ENCODE results near the gene ARID1B. TPM values are rescaled to one million over a fixed set of nuclear protein-coding genes. Genes with fewer than 3 reads are reported as not detected.

The ARID1B gene
- total RNA-seq, 1 donor from 2014 or later: 66.3 TPM

DNA sequence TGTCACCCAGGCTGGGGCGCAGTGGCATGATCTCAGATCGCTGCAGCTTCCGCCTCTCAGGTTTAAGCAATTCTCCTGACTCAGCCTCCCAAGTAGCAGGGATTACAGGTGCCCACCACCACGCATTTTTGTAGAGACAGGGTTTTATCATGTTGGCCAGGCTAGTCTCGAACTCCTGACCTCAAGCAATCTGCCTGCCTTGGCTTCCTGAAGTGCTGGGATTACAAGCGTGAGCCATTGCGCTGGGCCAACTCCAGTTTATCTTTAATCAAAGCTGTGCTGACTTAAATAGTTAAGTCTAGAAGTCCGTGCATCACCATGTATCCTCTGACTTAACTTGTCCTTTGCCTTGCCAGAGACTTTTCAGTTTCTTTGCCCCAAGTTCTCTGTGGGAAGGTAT is 321.8 kb downstream of the ARID1B start:
- intact Hi-C loops (cut with micrococcal nuclease): no loop called here
- Mint-ChIP-seq H3K9me3 (no peaks in the 10 kb centered on the region), H3K27ac (no peak overlapping the region), H3K4me3 (ENCODE audit: low read depth) (no peak overlapping the region), H3K27me3 (ENCODE audit: low read depth) (no peaks in the 10 kb centered on the region), H3K4me1 (ENCODE audit: low read depth) (peaks cover 40% of the 10 kb centered on the region), H3K36me3 (ENCODE audit: low read depth) (peaks cover 34% of the 10 kb centered on the region)
- no peak for DNase-seq (ENCODE audit: low spot score)

DNA sequence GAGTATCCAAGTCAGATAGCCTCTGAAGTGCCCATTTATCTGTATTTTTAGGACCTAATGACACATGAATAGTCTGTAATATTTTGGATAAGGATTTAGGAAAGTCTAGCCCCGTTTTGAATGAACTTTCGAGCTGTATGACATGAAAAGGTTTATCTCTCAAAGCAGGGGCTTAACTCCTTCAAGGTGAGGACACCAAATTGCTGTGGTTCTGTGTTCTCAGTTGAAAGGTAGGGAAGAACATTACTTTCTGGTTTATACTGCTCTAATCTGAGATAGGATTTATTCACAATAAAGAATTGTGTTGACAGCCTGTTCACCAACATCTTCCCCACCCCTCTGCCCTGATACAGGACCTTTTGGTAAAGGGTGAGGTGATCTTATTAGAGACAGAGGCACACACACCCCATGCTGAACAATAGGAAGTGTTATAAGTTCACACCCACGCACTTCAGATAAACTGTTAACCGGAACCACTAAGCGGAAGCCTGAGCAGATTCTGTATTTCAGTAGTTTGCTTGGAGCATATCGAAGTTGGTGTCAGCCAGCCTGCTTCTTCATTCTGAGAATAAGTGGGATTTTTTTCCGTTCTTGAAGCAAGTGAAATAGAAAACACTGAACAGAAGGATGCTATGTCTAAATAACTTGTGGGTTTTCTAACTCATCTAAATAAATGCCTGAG is 322.9 kb downstream of the ARID1B start:
- H3K27ac Mint-ChIP-seq: peak overlapping the region; percentile 78
- DNase-seq (ENCODE audit: low spot score): peak; percentile 57
- H3K9me3 Mint-ChIP-seq: no peaks in the 10 kb centered on the region
- peaks cover 42% of the 10 kb centered on the region for H3K36me3 Mint-ChIP-seq (ENCODE audit: low read depth)
- peak overlapping the region; percentile 28 for H3K4me3 Mint-ChIP-seq (ENCODE audit: low read depth)
- no peaks in the 10 kb centered on the region for H3K27me3 Mint-ChIP-seq (ENCODE audit: low read depth)
- peaks cover 47% of the 10 kb centered on the region for H3K4me1 Mint-ChIP-seq (ENCODE audit: low read depth)
- intact Hi-C loops (cut with micrococcal nuclease): loop anchor here (1.0 to 10.0 kb wide), 7 partner anchors 8 to 245 kb away; no protein-coding TSS in a partner anchor

DNA sequence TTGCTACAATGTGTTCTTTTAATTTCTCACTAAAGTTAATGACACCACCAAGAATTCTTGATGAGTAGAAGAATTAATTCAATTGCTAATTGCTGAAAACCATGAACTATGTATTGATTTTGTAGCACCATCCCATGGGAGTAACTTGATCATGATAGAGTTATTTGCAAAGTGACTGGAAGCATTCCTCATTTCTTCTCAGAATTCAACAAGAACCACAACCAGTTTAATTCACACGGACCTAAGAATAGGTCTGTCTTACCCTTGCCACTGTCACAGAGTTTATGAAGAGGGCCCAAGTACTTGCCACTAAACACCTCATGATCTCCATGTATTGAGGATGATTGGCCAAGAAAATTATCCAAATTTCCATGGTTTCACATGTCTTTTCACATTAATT is 324.0 kb downstream of the ARID1B start:
- Mint-ChIP-seq H3K9me3 (no peaks in the 10 kb centered on the region), H3K27ac (no peak overlapping the region), H3K4me3 (ENCODE audit: low read depth) (no peak overlapping the region), H3K36me3 (ENCODE audit: low read depth) (peaks cover 45% of the 10 kb centered on the region), H3K27me3 (ENCODE audit: low read depth) (no peaks in the 10 kb centered on the region), H3K4me1 (ENCODE audit: low read depth) (peaks cover 53% of the 10 kb centered on the region)
- intact Hi-C loops (cut with micrococcal nuclease): loop anchor here (2.0 to 10.0 kb wide), 4 partner anchors 32 to 246 kb away; no protein-coding TSS in a partner anchor
- no peak for DNase-seq (ENCODE audit: low spot score)

DNA sequence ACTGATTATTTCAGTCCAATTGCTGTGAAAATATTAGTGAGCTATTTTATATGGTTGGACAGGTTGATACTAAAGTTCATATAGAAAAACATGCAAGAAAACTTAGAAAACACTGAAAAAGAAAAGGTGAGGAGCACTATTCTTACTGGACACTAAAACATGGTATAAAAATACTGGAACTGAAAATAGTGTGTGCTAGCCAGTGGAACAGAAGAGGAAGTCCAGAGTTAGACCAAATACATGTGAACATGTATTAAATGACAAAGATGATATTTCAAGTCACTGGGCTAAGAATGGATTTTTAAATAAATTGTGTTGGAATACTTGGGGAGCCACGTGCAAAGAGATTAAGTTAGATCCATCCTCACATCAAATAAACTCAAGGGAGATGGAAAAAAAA is 327.6 kb downstream of the ARID1B start:
- Mint-ChIP-seq H3K36me3 (ENCODE audit: low read depth) (peaks cover 43% of the 10 kb centered on the region), H3K9me3 (no peaks in the 10 kb centered on the region), H3K4me1 (ENCODE audit: low read depth) (peaks cover 70% of the 10 kb centered on the region), H3K27ac (no peak overlapping the region), H3K4me3 (ENCODE audit: low read depth) (no peak overlapping the region), H3K27me3 (ENCODE audit: low read depth) (no peaks in the 10 kb centered on the region)
- intact Hi-C loops (cut with micrococcal nuclease): loop anchor here (5.0 to 10.0 kb wide), 3 partner anchors 128 to 323 kb away; no protein-coding TSS in a partner anchor
- no peak for DNase-seq (ENCODE audit: low spot score)

DNA sequence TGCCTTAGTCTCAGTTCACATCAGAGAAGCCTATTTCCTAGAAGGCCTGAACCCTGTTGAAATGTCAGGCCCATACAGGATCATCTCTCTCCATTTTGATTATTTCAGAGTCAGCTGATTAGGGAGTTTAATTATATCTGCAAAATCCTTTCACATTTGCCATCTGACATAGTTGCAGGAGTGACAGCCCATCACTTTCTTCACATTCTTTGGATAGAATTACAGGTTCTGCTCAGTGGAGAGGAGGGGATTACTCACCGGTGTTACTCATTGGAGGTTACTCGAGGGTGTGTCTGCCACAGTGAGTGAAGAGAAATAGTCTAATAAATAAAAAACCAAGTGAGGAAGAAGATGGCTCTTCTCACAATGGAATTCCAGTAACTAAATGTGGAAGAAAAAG is 329.3 kb downstream of the ARID1B start:
- peak overlapping the region; percentile 65 for H3K27ac Mint-ChIP-seq
- peaks cover 59% of the 10 kb centered on the region for H3K4me1 Mint-ChIP-seq (ENCODE audit: low read depth)
- no peaks in the 10 kb centered on the region for H3K27me3 Mint-ChIP-seq (ENCODE audit: low read depth)
- intact Hi-C loops (cut with micrococcal nuclease): loop anchor here (5.0 to 10.0 kb wide), 2 partner anchors 252 to 324 kb away; no protein-coding TSS in a partner anchor
- no peaks in the 10 kb centered on the region for H3K9me3 Mint-ChIP-seq
- peaks cover 45% of the 10 kb centered on the region for H3K36me3 Mint-ChIP-seq (ENCODE audit: low read depth)
- no peak overlapping the region for H3K4me3 Mint-ChIP-seq (ENCODE audit: low read depth)
- DNase-seq (ENCODE audit: low spot score): no peak

DNA sequence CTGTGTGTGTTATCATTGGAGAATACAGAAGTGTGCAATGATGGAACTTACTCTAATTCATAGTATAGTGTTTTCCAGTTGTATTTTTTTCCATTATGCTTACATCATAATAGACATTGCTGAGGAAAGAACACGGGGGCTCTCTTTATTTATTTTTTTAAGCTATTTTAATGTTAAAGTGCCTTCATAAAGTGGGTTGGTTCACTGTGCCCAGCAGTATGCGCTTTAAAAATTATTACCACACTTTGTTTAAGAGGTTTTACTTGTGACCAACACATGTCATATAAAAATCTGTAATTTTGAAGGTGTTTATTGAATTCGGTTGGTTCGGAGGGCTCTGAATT is 330.4 kb downstream of the ARID1B start:
- Mint-ChIP-seq H3K27ac (peak overlapping the region; percentile 81), H3K9me3 (no peaks in the 10 kb centered on the region), H3K27me3 (ENCODE audit: low read depth) (no peaks in the 10 kb centered on the region), H3K4me1 (ENCODE audit: low read depth) (peaks cover 56% of the 10 kb centered on the region), H3K4me3 (ENCODE audit: low read depth) (peak overlapping the region; percentile 0), H3K36me3 (ENCODE audit: low read depth) (peaks cover 49% of the 10 kb centered on the region)
- intact Hi-C loops (cut with micrococcal nuclease): loop anchor here (5.0 to 10.0 kb wide), 2 partner anchors 253 to 325 kb away; no protein-coding TSS in a partner anchor
- no peak for DNase-seq (ENCODE audit: low spot score)

DNA sequence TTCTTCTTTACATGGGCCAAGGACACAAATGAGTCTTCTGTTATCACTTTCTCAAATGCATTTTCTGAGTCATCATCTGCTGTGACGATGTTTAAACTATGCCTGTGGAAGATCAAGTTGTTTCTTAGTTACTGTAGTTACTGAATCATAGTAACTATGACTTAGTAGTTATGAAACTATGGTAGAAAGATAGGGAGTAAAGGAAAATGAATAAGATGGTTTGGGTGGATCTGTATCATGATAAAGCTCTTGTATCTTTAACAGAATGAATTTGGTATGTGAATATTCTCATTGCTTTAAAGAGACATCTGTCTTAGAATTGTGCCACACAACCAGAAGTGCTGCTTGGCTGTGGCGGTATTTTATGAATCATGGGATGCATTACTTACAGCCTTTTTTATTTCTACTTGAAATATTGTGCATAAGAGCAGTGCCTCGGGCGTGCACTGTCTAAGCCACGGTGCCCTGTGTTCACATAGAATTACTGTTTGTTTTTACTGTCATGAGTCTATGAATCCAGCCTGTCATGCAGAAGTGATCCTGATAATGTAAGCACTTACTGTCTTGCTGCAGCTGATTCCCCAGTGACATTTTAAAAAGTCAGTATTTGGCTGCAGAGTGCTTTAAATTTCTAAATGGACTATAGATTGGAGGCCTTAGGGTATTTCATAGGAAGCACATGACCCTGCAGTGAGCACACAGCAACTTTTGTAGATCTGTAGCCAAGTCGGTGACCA is 330.9 kb downstream of the ARID1B start:
- H3K4me1 Mint-ChIP-seq (ENCODE audit: low read depth): peaks cover 56% of the 10 kb centered on the region
- no peaks in the 10 kb centered on the region for H3K27me3 Mint-ChIP-seq (ENCODE audit: low read depth)
- no peak for DNase-seq (ENCODE audit: low spot score)
- H3K36me3 Mint-ChIP-seq (ENCODE audit: low read depth): peaks cover 44% of the 10 kb centered on the region
- H3K4me3 Mint-ChIP-seq (ENCODE audit: low read depth): peak overlapping the region; percentile 0
- intact Hi-C loops (cut with micrococcal nuclease): loop anchor here (1.0 to 10.0 kb wide), 9 partner anchors 8 to 656 kb away; no protein-coding TSS in a partner anchor
- peaks cover under 1% of the 10 kb centered on the region for H3K9me3 Mint-ChIP-seq
- peak overlapping the region; percentile 81 for H3K27ac Mint-ChIP-seq

DNA sequence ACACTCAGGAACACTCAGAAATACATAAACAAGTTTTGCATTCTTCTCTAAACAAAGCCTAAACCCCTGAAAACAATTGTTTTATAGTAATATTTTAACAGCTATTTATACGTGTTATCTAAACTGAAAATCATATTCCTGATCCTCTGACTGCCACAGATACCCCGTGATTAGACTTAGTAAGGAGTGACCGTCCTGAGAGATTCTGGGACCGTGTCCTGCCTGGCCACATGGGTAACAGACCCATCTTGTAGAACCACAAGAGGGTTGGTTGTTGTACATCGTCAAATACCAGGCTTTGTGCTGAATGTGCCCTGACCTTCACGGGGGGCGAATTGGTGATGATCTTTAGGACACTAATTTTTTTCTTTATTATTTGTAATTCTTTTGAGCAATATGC is 331.7 kb downstream of the ARID1B start:
- Mint-ChIP-seq H3K4me1 (ENCODE audit: low read depth) (peaks cover 57% of the 10 kb centered on the region), H3K36me3 (ENCODE audit: low read depth) (peaks cover 46% of the 10 kb centered on the region), H3K27ac (no peak overlapping the region), H3K4me3 (ENCODE audit: low read depth) (no peak overlapping the region), H3K9me3 (peaks cover 3% of the 10 kb centered on the region), H3K27me3 (ENCODE audit: low read depth) (no peaks in the 10 kb centered on the region)
- DNase-seq (ENCODE audit: low spot score): no peak
- intact Hi-C loops (cut with micrococcal nuclease): loop anchor here (1.0 to 10.0 kb wide), 9 partner anchors 9 to 655 kb away; no protein-coding TSS in a partner anchor

DNA sequence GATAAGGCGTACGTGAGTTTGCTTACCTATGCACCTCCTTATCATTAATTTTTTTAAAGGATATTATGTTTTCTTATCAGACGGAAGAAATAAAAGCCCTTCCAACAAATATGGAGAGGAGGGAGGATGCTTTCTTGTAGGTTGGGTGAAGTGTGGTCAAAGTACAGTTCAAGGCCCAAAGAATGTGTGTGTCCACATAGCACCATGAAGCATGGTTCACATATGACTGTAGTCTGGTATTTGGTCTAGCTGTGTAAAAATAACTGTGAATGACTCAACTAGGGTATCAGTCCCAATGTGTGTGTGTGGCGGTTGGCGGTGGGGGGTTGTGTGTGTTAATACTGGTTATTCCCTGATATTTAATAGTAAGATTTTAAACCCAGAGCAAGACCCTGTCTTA is 333.4 kb downstream of the ARID1B start:
- H3K27ac Mint-ChIP-seq: no peak overlapping the region

DNA sequence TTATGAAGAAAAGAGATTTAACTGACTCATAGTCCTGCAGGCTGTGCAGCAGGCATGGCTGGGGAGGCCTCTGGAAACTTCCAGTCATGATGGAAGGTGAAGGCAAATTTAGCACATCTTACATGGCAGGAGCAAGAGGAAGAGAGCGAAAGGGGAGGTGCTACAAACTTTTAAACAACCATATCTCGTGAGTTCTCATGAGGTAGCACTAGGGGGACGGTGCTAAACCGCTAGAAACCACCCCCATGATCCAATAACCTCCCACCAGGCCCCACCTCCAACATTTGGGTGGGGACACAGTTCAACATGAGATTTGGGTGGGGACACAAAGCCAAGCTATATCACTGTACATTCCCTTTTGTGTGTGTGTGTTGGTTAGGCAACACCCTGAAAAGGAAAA is 336.2 kb downstream of the ARID1B start:
- no peak for DNase-seq (ENCODE audit: low spot score)
- Mint-ChIP-seq H3K36me3 (ENCODE audit: low read depth) (peaks cover 33% of the 10 kb centered on the region), H3K4me1 (ENCODE audit: low read depth) (peaks cover 22% of the 10 kb centered on the region), H3K27ac (no peak overlapping the region), H3K9me3 (peaks cover 3% of the 10 kb centered on the region), H3K4me3 (ENCODE audit: low read depth) (no peak overlapping the region), H3K27me3 (ENCODE audit: low read depth) (no peaks in the 10 kb centered on the region)
- intact Hi-C loops (cut with micrococcal nuclease): no loop called here

More for the DNA sequence above, 333.4 kb downstream of the ARID1B start:
- DNase-seq (ENCODE audit: low spot score): no peak
- Mint-ChIP-seq H3K9me3 (peaks cover 3% of the 10 kb centered on the region), H3K36me3 (ENCODE audit: low read depth) (peaks cover 41% of the 10 kb centered on the region), H3K4me1 (ENCODE audit: low read depth) (peaks cover 47% of the 10 kb centered on the region), H3K4me3 (ENCODE audit: low read depth) (no peak overlapping the region), H3K27me3 (ENCODE audit: low read depth) (no peaks in the 10 kb centered on the region)
- intact Hi-C loops (cut with micrococcal nuclease): no loop called here

DNA sequence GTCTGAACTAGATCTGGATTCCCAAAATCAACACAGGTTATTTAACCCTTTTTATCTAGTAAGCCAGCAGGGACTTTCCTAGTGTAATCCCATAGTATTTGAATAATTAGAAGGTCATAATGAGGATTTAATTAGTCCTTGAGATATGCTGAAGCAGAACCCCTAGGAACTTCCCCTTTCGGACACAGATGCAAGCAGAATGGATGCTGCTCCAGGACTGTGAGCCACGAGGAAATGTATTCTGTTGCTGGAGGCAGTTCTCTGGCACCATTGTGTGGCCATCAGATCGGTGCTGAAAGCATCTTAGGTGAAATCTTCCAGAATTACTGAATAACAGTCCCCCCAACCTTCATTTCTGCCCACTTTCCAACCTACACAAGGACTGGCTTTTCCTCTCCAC is 339.2 kb downstream of the ARID1B start:
- intact Hi-C loops (cut with micrococcal nuclease): no loop called here
- no peaks in the 10 kb centered on the region for H3K27me3 Mint-ChIP-seq (ENCODE audit: low read depth)
- no peak overlapping the region for H3K27ac Mint-ChIP-seq
- peaks cover 3% of the 10 kb centered on the region for H3K9me3 Mint-ChIP-seq
- H3K4me1 Mint-ChIP-seq (ENCODE audit: low read depth): peaks cover 10% of the 10 kb centered on the region
- no peak for DNase-seq (ENCODE audit: low spot score)
- no peak overlapping the region for H3K4me3 Mint-ChIP-seq (ENCODE audit: low read depth)
- H3K36me3 Mint-ChIP-seq (ENCODE audit: low read depth): peaks cover 22% of the 10 kb centered on the region

DNA sequence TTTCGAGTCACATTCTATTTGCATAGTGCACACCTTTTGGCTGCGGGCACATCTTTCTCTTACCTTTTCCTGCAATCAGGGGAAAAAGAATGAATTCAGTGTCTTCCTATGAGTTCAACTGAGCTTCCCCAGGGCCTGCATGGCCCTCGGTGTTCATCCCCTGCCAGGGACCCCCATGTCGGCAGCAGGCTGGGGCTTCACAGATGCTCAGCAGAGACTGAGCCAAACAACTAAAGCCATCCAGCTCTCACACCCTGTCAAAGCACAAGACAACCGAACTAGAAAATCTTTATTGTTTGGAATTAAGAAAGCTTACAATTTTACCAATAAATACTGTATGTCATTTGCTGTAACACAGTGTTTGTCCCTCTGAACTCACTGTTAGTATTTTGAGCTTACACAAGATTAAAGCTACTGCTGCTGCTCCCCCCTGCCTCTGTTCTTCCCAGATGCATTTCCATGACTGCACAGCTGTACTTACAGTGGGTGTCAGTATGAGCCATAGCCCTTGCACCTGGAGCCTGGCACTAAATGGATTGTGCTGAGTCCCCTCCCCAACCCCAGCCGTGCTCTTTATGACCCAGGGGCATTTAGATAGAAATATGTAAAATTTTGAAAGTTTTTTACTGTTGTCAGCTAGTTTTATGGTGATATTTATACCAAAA is 340.4 kb downstream of the ARID1B start:
- peaks cover 3% of the 10 kb centered on the region for H3K9me3 Mint-ChIP-seq
- no peak for DNase-seq (ENCODE audit: low spot score)
- intact Hi-C loops (cut with micrococcal nuclease): no loop called here
- H3K36me3 Mint-ChIP-seq (ENCODE audit: low read depth): peaks cover 18% of the 10 kb centered on the region
- peaks cover 8% of the 10 kb centered on the region for H3K4me1 Mint-ChIP-seq (ENCODE audit: low read depth)
- H3K27ac Mint-ChIP-seq: no peak overlapping the region
- H3K4me3 Mint-ChIP-seq (ENCODE audit: low read depth): no peak overlapping the region
- no peaks in the 10 kb centered on the region for H3K27me3 Mint-ChIP-seq (ENCODE audit: low read depth)

All from activated T-helper 2 cell treated with anti-CD3 and anti-CD28 coated beads, Interferon-gamma antibody, Interleukin-2, Interleukin-4, amounts not matched to agents 10 μg/mL and 5 μg/mL and 100 μg/mL, durations not matched to agents 14 hours and 24 hours and 36 hours (primary cell).